Heart right ventricle (tissue), 16 donors: ENCODE measurements around the gene MDM1. TPM values are rescaled to one million over a fixed set of nuclear protein-coding genes. Genes with fewer than 3 reads are reported as not detected.

Experiments
- ATAC-seq, 8 donors: fragments of 200-7000 bp; cut with Tn5 transposase; one replicate each; pipeline ENCODE4 v1.9.1; 2020; ENCODE audit warnings: mild to moderate bottlenecking in 8 of 8, moderate library complexity in 8 of 8, moderate number of reproducible peaks in 1 of 8
- DNase-seq, 2 donors: peaks; one replicate each; pipeline ENCODE4 v3.0.0-alpha.2; 2020
- H3K27ac ChIP-seq, 10 donors: fragments of 200-600 bp; sonication (generic) in 2 of 10; one replicate each; pipeline versions ENCODE4 v1.5.0 to v1.8.0; 2020 to 2022; ENCODE audit warnings: mild to moderate bottlenecking in 3 of 10
- H3K27me3 ChIP-seq, 7 donors: fragments of 200-600 bp; one replicate each; pipeline ENCODE4 v1.8.0; 2021 to 2022; ENCODE audit warnings: mild to moderate bottlenecking in 2 of 7
- H3K36me3 ChIP-seq, 9 donors: fragments of 200-600 bp; sonication (generic) in 1 of 9; one replicate each; pipeline versions ENCODE4 v1.5.0 to v1.8.0; 2020 to 2022; ENCODE audit warnings: mild to moderate bottlenecking in 2 of 9
- H3K4me1 ChIP-seq, 9 donors: fragments of 200-600 bp; sonication (generic) in 1 of 9; one replicate each; pipeline versions ENCODE4 v1.5.0 to v1.8.0; 2020 to 2022; ENCODE audit warnings: mild to moderate bottlenecking in 4 of 9
- H3K4me3 ChIP-seq, 10 donors: fragments of 200-600 bp; sonication (generic) in 2 of 10; one replicate each; pipeline versions ENCODE4 v1.5.0 to v1.8.0; 2020 to 2022; ENCODE audit warnings: mild to moderate bottlenecking in 7 of 10, moderate library complexity in 2 of 10
- H3K9me3 ChIP-seq, 11 donors: fragments of 200-600 bp in 10 of 11; sonication (generic) in 2 of 11; one replicate each; pipeline versions ENCODE4 v1.5.0 to v1.8.0; 2013 to 2022; ENCODE audit warnings: mild to moderate bottlenecking in 2 of 11, control low read depth in 1 of 11, moderate library complexity in 1 of 11
- WGBS, 2 donors: extraction: QIAGEN DNeasy Blood & Tissue Kit; methylation state at CpG; one replicate each; pipeline ENCODE4 v1.1.7; 2013; ENCODE audit warnings: inconsistent platforms in 1 of 2; 5-methylcytosine and 5-hydroxymethylcytosine counted together
- intact Hi-C, 10 donors: fragments of 100-400 bp; cut with DNase I; formaldehyde crosslinking; loops; one replicate each; pipeline versions ENCODE4 v1.11.1 to v1.14.2; 2022
- polyA plus RNA-seq, 2 donors: library from polyadenylated mRNA; stranded (reverse); fragments of 200-250 nt; gene quantifications; one replicate each; pipeline ENCODE4 v1.2.3, GENCODE V29; 2013
- total RNA-seq, 10 donors: library from RNA; stranded (reverse); fragmentation: NEBNext Ultra II Directional in 3 of 10; extraction: Animal tissue kit (Norgen Biotek cat#: 25700) in 3 of 10; gene quantifications; one replicate each; pipeline versions ENCODE4 v1.2.1 to v1.2.4, GENCODE V29; 2021 to 2023
- TF ChIP-seq, protein P1 (sequence below), 9 donors: fragments of 200-600 bp; sonication (generic) in 2 of 9; IDR thresholded peaks; one replicate each; pipeline versions ENCODE4 v1.5.0 to v1.8.0; 2021 to 2022; ENCODE audit warnings: antibody characterized with exemption in 9 of 9, mild to moderate bottlenecking in 5 of 9, moderate library complexity in 1 of 9
- donor health status: Arrhythmogenic right ventricular cardiomyopathy.
- donor health status: ischemic (EF 13 %, LVEDD 7.1; RV severe dilation, severe dysfunction).
- donor health status: healthy with polysubstance abuse.
- donor health status: DM: no; HTN: yes; CAD: no.
- donor health status: DM: no; HTN: no; CAD: no.
- donor health status: ischemic (EF 25% LVEDD 6.9; RV normal size, moderate dysfunction).
- donor health status: ischemic (EF 25% LVEDD 5.7; RV mildly dilated, moderate dysfunction).
- donor health status: healthy.
- donor health status: DM: yes; HTN: yes; CAD: no.
- donor health status: Ischemic cardiomyopathy.
- donor health status: ischemic (EF 35%, LVEDD 5.7; RV mildly dilated, moderate dysfunction).
- donor health status: nonischemic (EF 11% LVEDD 7.7; RV severe dilation, severe dysfunction).
- donor health status: DM: yes; HTN: yes; CAD: no.
- donor health status: PGD.
- donor health status: ischemic (EF 29% LVEDD 5.4; RV normal size, mild dysfunction).
- donor health status: nonischemic (EF 23%, LVEDD 6.1; RV moderate dilation, normal function).

The MDM1 gene
- total and polyA plus RNA-seq, 12 donors, result 3.3 to 11.8 (median 6.2) TPM

DNA sequence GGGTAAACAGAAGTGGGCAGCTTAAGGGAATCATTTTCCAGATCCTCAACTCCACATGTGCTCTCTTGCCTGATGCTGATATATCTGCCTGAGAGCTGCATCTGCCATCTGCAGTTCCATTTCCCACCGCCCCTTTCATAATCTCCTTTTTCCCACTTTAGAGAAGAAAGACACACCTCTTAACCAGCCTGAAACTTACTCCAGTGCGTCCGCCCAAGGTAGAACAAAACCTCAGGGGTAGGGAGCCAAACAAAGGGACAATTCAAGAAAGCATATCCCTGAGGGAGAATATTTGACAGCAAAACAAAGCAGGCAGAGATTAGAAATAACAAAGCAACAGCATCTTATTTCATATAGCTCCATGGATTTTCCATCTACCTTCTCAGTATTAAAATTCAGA is 4.3 kb downstream of the MDM1 start:
- Histone ChIP-seq H3K27ac (no peak overlapping the region), H3K27me3 (no peaks in the 10 kb centered on the region), H3K4me1 (peaks cover 0 to 18% (median 12%) of the 10 kb centered on the region in 9 donors), H3K36me3 (peaks cover 0 to 72% (median 0%) of the 10 kb centered on the region in 9 donors), H3K4me3 (no peak overlapping the region), H3K9me3 (no peaks in the 10 kb centered on the region)
- TF ChIP-seq, protein P1, sequence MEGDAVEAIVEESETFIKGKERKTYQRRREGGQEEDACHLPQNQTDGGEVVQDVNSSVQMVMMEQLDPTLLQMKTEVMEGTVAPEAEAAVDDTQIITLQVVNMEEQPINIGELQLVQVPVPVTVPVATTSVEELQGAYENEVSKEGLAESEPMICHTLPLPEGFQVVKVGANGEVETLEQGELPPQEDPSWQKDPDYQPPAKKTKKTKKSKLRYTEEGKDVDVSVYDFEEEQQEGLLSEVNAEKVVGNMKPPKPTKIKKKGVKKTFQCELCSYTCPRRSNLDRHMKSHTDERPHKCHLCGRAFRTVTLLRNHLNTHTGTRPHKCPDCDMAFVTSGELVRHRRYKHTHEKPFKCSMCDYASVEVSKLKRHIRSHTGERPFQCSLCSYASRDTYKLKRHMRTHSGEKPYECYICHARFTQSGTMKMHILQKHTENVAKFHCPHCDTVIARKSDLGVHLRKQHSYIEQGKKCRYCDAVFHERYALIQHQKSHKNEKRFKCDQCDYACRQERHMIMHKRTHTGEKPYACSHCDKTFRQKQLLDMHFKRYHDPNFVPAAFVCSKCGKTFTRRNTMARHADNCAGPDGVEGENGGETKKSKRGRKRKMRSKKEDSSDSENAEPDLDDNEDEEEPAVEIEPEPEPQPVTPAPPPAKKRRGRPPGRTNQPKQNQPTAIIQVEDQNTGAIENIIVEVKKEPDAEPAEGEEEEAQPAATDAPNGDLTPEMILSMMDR (IDR thresholded peaks at IDR 0.05), result no peak
- 80 to 89% methylated on average over 3 of the region's 3 CpGs for WGBS, 2 donors
- ATAC-seq, result no peak
- intact Hi-C loops, result loop anchor here in 1 of 10 donors (10.0 kb wide), 1 partner anchor 973 kb away; no protein-coding TSS in a partner anchor
- DNase-seq, result no peak

DNA sequence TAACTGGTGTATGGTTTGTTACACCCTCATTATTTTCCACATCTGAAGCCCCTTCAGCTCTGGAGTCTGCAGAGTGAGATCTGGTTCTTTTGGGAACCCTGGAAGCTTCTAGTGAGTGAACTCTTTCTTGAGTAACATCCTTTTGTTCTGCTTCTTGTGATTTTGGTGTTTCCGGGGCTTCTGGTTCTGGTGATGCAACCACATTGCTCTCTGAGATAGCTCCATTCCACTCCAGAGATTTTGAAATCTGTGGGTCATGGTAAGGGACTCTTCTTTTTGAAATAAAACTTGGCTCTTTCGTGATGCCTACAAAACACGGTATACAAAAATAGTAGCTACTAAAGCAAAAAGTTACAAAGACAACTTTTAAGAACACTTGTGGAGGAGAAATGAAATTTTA is 5.4 kb downstream of the MDM1 start:
- Histone ChIP-seq H3K4me3 (no peak overlapping the region), H3K27me3 (no peaks in the 10 kb centered on the region), H3K36me3 (peaks cover 0 to 82% (median 0%) of the 10 kb centered on the region in 9 donors), H3K27ac (no peak overlapping the region), H3K9me3 (no peaks in the 10 kb centered on the region), H3K4me1 (peaks cover 0 to 14% (median 8%) of the 10 kb centered on the region in 9 donors)
- DNase-seq (no peak), ATAC-seq (no peak)
- WGBS, 2 donors, result 84 to 94% methylated on average over 3 of the region's 3 CpGs
- TF ChIP-seq, protein P1 (IDR thresholded peaks at IDR 0.05), result no peak
- intact Hi-C loops, result loop anchor here in 1 of 10 donors (10.0 kb wide), 1 partner anchor 972 kb away; no protein-coding TSS in a partner anchor

DNA sequence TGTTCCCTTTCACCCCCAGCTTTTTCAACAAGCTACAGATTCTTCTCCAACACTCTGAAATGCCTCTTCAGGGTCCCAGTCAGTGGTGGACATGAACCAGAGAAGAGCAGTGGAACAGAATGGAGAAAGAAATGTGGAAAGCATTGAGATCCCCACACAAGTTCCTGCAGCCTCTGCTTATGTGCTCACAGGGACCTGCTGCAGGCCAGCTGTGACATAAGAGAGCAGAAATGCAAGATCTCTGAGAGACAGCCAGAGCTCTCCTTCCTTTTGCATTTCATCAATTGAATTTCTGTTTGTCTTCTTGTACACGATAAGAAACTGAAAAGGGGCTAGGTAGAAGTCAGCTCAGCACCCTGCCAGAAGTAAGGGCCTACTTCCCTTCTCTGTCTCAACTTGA is 6.2 kb downstream of the MDM1 start:
- Histone ChIP-seq H3K4me1 (peaks cover 0 to 7% (median 3%) of the 10 kb centered on the region in 9 donors), H3K36me3 (peaks cover 0 to 90% (median under 1%) of the 10 kb centered on the region in 9 donors), H3K27me3 (no peaks in the 10 kb centered on the region), H3K9me3 (no peaks in the 10 kb centered on the region), H3K27ac (no peak overlapping the region), H3K4me3 (no peak overlapping the region)
- ATAC-seq (no peak), DNase-seq (no peak)
- 81 to 82% methylated on average over 1 of the region's 1 CpG for WGBS, 2 donors
- TF ChIP-seq, protein P1 (IDR thresholded peaks at IDR 0.05), result no peak
- intact Hi-C loops, result loop anchor here in 1 of 10 donors (10.0 kb wide), 1 partner anchor 971 kb away; no protein-coding TSS in a partner anchor

DNA sequence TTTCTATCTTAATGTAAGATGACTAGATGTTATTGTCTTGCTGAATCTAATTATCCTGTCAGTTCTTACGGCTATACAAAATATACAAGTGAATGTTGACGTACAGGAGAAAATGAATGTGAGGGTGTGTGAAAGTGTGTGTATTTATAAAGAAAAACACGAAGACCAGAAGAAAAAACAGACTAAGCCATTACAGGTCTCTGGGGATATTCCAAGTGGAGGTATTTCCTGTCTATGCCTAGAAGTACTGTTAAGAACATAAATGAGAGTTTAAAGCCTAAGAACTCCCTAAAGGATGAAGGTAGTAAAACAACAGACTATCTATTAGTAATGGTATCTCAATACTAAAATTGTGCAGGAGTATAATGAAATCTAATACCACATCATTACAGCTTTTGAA is 7.6 kb downstream of the MDM1 start:
- Histone ChIP-seq H3K4me3 (no peak overlapping the region), H3K27me3 (no peaks in the 10 kb centered on the region), H3K27ac (no peak overlapping the region), H3K36me3 (peaks cover 0 to 87% (median 6%) of the 10 kb centered on the region in 9 donors), H3K4me1 (peaks cover 0 to 16% (median 0%) of the 10 kb centered on the region in 9 donors), H3K9me3 (no peaks in the 10 kb centered on the region)
- ATAC-seq (no peak), DNase-seq (no peak)
- TF ChIP-seq, protein P1 (IDR thresholded peaks at IDR 0.05), result no peak
- WGBS, 2 donors, result 69 to 77% methylated on average over 3 of the region's 3 CpGs
- intact Hi-C loops, result loop anchor here in 1 of 10 donors (10.0 kb wide), 1 partner anchor 970 kb away; no protein-coding TSS in a partner anchor
